ENCODE data around the gene FADS2.

FADS2 gene

DNA sequence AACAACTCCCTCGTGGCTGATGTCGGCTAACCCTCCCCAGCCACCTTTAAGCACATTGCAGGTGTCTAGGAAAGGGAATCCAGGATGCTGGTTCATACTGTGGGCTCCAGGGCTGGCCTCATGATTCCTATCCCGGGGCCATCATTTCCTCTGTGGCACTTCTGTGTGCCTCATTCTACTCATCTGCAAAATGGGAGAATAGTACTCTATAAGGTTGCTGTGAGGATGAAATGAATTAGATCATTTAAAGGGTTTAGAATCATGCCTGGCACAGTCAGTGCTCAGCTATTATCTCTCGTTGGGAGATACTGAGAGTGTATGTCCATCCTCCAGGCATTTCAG, 67.6 kb downstream of the FADS2 start:
- DNase-seq: no peak
- Histone ChIP-seq H3K27me3 (no peaks in the 10 kb centered on the region), H3K36me3 (no peaks in the 10 kb centered on the region), H3K9me3 (no peaks in the 10 kb centered on the region), H3K4me3 (ENCODE audit: low read depth, low read length) (no peak overlapping the region), H3K4me1 (peaks cover 3% of the 10 kb centered on the region)
- TF ChIP-seq, protein P1, sequence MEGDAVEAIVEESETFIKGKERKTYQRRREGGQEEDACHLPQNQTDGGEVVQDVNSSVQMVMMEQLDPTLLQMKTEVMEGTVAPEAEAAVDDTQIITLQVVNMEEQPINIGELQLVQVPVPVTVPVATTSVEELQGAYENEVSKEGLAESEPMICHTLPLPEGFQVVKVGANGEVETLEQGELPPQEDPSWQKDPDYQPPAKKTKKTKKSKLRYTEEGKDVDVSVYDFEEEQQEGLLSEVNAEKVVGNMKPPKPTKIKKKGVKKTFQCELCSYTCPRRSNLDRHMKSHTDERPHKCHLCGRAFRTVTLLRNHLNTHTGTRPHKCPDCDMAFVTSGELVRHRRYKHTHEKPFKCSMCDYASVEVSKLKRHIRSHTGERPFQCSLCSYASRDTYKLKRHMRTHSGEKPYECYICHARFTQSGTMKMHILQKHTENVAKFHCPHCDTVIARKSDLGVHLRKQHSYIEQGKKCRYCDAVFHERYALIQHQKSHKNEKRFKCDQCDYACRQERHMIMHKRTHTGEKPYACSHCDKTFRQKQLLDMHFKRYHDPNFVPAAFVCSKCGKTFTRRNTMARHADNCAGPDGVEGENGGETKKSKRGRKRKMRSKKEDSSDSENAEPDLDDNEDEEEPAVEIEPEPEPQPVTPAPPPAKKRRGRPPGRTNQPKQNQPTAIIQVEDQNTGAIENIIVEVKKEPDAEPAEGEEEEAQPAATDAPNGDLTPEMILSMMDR (IDR thresholded peaks at IDR 0.05; ENCODE audit: low read depth, low read length): no peak

DNA sequence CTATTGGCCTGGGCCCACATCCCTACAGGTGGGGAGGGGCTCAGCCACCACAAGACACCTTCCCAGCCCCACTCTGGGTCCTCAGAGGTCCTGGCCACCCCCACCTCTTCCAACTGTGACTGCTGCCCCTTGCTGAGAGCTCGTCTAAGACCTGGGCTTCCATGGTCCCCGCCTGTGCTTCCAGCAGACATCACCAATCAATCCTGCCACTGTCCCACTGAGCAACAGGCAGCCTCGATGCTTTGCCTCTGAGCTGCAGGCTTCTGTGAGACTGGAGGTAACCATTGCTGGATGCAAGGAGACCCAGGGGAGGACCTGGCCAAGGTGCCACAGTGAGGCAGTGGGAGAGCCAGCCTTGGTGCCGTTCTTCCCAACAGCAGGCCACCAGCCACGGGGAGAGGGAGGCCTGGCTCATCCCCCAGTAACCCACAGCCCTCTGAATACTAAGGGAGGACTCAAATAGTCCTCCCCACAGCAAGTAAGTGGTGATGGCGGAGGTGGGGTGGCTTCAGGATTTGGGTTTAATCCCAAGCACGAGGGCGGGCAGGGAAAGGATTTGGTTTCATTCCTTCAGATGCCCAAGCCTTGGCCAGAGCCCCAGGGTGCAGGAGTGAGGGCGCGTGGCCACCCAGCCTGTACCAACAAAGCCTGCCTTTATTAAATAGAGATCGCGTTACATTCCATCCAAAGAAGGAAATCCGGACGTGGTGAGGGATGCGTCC, 68.7 kb downstream of the FADS2 start:
- DNase-seq: no peak
- H3K36me3 ChIP-seq: no peaks in the 10 kb centered on the region

DNA sequence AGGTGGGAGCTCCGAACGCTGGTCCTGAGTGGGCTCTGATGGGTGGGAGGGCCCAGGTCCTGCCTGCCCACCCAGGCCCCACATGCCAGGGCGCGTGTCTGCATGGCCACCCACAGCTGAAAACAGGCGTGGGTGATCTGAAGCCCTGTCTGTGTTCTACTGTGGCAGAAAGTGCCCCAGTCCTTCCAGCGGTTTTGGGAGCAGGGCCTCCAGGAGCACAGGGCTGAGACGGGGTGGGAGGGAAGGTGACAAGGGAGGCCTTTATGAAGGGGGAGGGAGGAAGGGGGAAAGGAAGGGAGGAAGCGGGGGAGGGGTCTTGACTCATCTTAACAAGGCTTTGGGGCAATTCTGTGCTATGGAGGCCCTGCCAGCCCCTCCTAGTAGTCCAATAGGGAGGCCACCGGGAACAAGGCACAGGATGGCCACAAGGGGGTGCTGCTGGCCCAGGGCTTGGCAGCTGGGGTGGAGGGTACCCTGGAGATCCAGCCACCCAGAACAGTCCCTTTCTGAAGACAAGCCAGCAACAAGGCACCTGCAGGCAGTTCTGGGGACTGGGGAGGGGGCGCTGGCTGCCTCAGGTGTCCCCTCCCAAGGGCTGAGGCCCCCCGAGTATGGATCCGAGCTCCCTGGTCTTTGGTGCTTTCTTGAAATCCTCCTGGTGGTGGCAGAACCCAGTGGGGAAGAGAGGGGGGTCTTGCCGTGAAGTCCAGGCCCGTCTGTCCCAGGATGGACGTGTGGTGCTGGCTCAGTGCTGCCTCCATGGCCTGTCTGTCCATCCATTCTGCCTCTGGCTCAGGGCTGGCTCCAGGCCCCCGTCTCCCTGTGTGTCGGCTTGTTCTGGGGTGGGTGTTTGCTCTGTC, 69.5 kb downstream of the FADS2 start:
- Histone ChIP-seq H3K4me3 (ENCODE audit: low read depth, low read length) (no peak overlapping the region), H3K27me3 (no peaks in the 10 kb centered on the region), H3K9me3 (no peaks in the 10 kb centered on the region), H3K36me3 (no peaks in the 10 kb centered on the region), H3K4me1 (peaks cover 3% of the 10 kb centered on the region; the same call in 1 of the 2 replicates)
- TF ChIP-seq, protein P1 (IDR thresholded peaks at IDR 0.05; ENCODE audit: low read depth, low read length): peak; percentile 72
- DNase-seq: peak; percentile 78

More for the DNA sequence above, 68.7 kb downstream of the FADS2 start:
- TF ChIP-seq, protein P1 (IDR thresholded peaks at IDR 0.05; ENCODE audit: low read depth, low read length): no peak
- no peaks in the 10 kb centered on the region for H3K27me3 ChIP-seq
- H3K4me3 ChIP-seq (ENCODE audit: low read depth, low read length): no peak overlapping the region
- no peaks in the 10 kb centered on the region for H3K9me3 ChIP-seq
- peaks cover 3% of the 10 kb centered on the region; the same call in 1 of the 2 replicates for H3K4me1 ChIP-seq

DNA sequence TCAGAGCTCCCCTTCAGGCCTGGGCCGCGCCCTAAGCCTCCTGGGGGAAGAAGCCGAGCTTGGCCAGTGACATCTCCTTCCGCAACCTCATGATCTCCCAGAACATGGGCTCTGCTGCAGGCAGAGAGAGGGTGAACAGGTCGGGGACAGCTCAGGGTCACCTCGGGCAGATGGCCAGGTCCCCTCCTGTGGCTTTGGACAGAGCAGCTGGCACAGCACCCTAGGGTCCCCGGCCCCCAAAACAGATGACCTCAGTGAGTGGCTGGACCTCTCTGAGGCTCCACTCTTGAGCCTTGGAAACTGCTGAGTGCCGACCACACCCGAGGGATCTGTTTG, 70.1 kb downstream of the FADS2 start:
- TF ChIP-seq, protein P1 (IDR thresholded peaks at IDR 0.05; ENCODE audit: low read depth, low read length): no peak

DNA sequence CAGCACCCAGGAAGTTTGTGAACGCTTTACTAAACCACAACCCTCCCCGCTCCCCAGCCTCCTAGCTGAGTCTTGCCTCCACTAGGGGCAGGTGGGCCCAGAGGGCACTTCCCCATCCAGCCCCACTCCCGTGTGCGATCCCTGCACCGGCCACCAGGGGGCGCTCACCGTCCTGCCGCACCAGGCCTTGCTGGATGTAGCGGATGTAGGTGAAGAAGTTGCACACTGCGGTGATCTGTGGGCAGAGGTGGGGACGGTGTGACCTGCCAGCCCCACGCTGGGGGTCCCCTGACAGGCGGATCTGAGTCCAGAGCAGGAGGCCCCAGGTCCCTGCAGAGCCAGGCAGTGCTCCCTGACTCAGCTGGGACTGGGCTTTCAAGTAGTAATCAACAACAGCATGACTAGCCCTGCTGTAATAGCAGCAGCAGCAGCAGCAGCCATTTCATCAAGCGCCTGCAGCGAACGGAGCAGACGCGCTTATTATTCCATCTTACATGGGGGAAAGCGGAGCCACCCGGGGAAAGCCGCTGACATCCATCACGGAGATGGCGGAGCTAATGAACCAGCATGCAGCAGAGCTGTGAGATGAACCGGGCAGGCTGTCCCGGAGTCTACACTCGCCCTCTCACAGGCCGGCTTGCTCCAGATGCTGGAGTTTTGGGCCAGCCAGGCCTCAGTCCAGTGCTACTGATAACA, 71.2 kb downstream of the FADS2 start:
- DNase-seq: peak; percentile 78
- no peaks in the 10 kb centered on the region for H3K27me3 ChIP-seq
- H3K36me3 ChIP-seq: no peaks in the 10 kb centered on the region
- no peak overlapping the region for H3K4me3 ChIP-seq (ENCODE audit: low read depth, low read length)
- no peaks in the 10 kb centered on the region for H3K9me3 ChIP-seq
- peaks cover 3% of the 10 kb centered on the region; the same call in 1 of the 2 replicates for H3K4me1 ChIP-seq
- TF ChIP-seq, protein P1 (IDR thresholded peaks at IDR 0.05; ENCODE audit: low read depth, low read length): peak; percentile 86

More for the DNA sequence above, 70.1 kb downstream of the FADS2 start:
- Histone ChIP-seq H3K4me3 (ENCODE audit: low read depth, low read length) (no peak overlapping the region), H3K27me3 (no peaks in the 10 kb centered on the region), H3K36me3 (no peaks in the 10 kb centered on the region), H3K9me3 (no peaks in the 10 kb centered on the region), H3K4me1 (peaks cover 3% of the 10 kb centered on the region; the same call in 1 of the 2 replicates)
- DNase-seq: no peak
